HCT116 (cell line): ENCODE results near the gene CRYGD. TPM values are rescaled to one million over a fixed set of nuclear protein-coding genes. Genes with fewer than 3 reads are reported as not detected.

Source experiments
- ATAC-seq: fragments of 200-7000 bp; cut with Tn5 transposase; 2 replicates; pipeline ENCODE4 v1.9.1; 2020; ENCODE audit warnings: mild to moderate bottlenecking, moderate library complexity
- BruUV-seq: library from RNA; stranded (reverse); fragments of 400-500 nt; replicated peaks from 2 replicates; lab custom pipeline; 2021; lab: Mats Ljungman, UMichigan
- CTCF ChIA-PET: fragments of 300-600 bp; sonication (Branson Sonifier 250); formaldehyde crosslinking; loops from one replicate; lab custom pipeline; 2021; ENCODE audit warnings: antibody characterized with exemption; lab: Charles Lee
- POLR2A ChIA-PET: fragments of 300-600, 350-600 bp; sonication (Branson Sonifier 250); formaldehyde crosslinking; loops from one replicate; lab custom pipeline; 2021; ENCODE audit warnings: antibody characterized with exemption; lab: Charles Lee
- RAD21 ChIA-PET, 2 experiments: fragments of 300-600 bp; sonication (Branson Sonifier 250); formaldehyde crosslinking; loops; one replicate each; lab custom pipeline; 2023; ENCODE audit warnings: low total read pairs in 2 of 2; ENCODE audit not compliant: uncharacterized antibody in 2 of 2, unreplicated experiment in 2 of 2, low non-redundant PET in 1 of 2; lab: Charles Lee
- DNase-seq: peaks from one replicate; pipeline ENCODE4 v3.0.0-alpha.2; 2010; ENCODE audit warnings: low read depth, low spot score
- H2AFZ ChIP-seq: fragments of 200-600 bp; shearing (Covaris generic), sonication (generic); 2 replicates; pipeline ENCODE4 v1.6.1; 2017; ENCODE audit warnings: low read depth, mixed run types, mixed read lengths, antibody characterized with exemption, low read length; ENCODE audit not compliant: poor library complexity, severe bottlenecking
- H3K27ac ChIP-seq: 2 replicates; pipeline ENCODE4 v1.5.1; 2012; ENCODE audit warnings: low read depth, low read length
- H3K27me3 ChIP-seq: fragments of 200-600 bp; sonication (generic); 2 replicates; pipeline ENCODE4 v1.6.1; 2016; ENCODE audit warnings: mixed run types, low read length, mixed read lengths; ENCODE audit not compliant: insufficient read depth
- H3K36me3 ChIP-seq, 2 experiments: fragments of 200-500 bp in 1 of 2; fragments of 200-600 bp in 1 of 2; sonication (Bioruptor generic) in 1 of 2; sonication (generic) in 1 of 2; 2 replicates each; pipeline versions ENCODE4 v1.5.1 to v1.6.1; 2014 to 2016; ENCODE audit warnings: low read length in 2 of 2, inconsistent platforms in 1 of 2, mixed read lengths in 1 of 2, mixed run types in 1 of 2; ENCODE audit not compliant: insufficient read depth in 2 of 2, control insufficient read depth in 1 of 2
- H3K4me1 ChIP-seq, 2 experiments: fragments of 200-600 bp in 1 of 2; sonication (generic) in 1 of 2; 2 replicates each; pipeline versions ENCODE4 v1.5.1 to v1.6.1; 2012 to 2017; ENCODE audit warnings: low read length in 2 of 2, inconsistent platforms in 1 of 2, mild to moderate bottlenecking in 1 of 2, mixed read lengths in 1 of 2, mixed run types in 1 of 2, moderate library complexity in 1 of 2; ENCODE audit not compliant: insufficient read depth in 2 of 2, control insufficient read depth in 1 of 2
- H3K4me2 ChIP-seq: fragments of 200-600 bp; sonication (generic); 2 replicates; pipeline ENCODE4 v1.6.1; 2017; ENCODE audit warnings: mixed run types, low read length, mixed read lengths
- H3K4me3 ChIP-seq, 2 experiments: fragments of 200-600 bp in 1 of 2; sonication (generic) in 1 of 2; replicated peaks in 1 of 2; 2 replicates each; pipeline ENCODE4 v1.5.1; 2011 to 2016; ENCODE audit warnings: low read length in 2 of 2, control low read depth in 1 of 2, low read depth in 1 of 2, mild to moderate bottlenecking in 1 of 2, mixed read lengths in 1 of 2, mixed run types in 1 of 2
- H3K79me2 ChIP-seq: fragments of 200-600 bp; sonication (generic); 2 replicates; pipeline ENCODE4 v1.6.1; 2017; ENCODE audit warnings: mild to moderate bottlenecking, mixed run types, low read length, moderate library complexity, mixed read lengths; ENCODE audit not compliant: insufficient read depth
- H3K9ac ChIP-seq: fragments of 200-600 bp; sonication (generic); 2 replicates; pipeline ENCODE4 v1.6.1; 2016; ENCODE audit warnings: low read length, mixed read lengths
- H3K9me2 ChIP-seq: fragments of 200-600 bp; sonication (generic), shearing (Covaris generic); 2 replicates; pipeline ENCODE4 v1.6.1; 2017; ENCODE audit warnings: mixed run types, mild to moderate bottlenecking, moderate library complexity; ENCODE audit not compliant: insufficient read depth
- H3K9me3 ChIP-seq, 2 experiments: fragments of 200-500 bp in 1 of 2; fragments of 200-600 bp in 1 of 2; sonication (Bioruptor generic) in 1 of 2; sonication (generic) in 1 of 2; 2 replicates each; pipeline ENCODE4 v1.6.1; 2014 to 2017; ENCODE audit warnings: low read length in 2 of 2, mixed read lengths in 2 of 2, inconsistent platforms in 1 of 2, low read depth in 1 of 2, mild to moderate bottlenecking in 1 of 2, mixed run types in 1 of 2, moderate library complexity in 1 of 2; ENCODE audit not compliant: control insufficient read depth in 1 of 2, insufficient read depth in 1 of 2
- H4K20me1 ChIP-seq: fragments of 200-600 bp; sonication (generic), shearing (Covaris generic); 2 replicates; pipeline ENCODE4 v1.6.1; 2017; ENCODE audit warnings: mixed run types, mild to moderate bottlenecking, moderate library complexity; ENCODE audit not compliant: insufficient read depth
- CEBPB ChIP-seq: IDR thresholded peaks from 2 replicates; pipeline ENCODE4 v1.6.1; 2012; ENCODE audit warnings: low read depth
- ELF1 ChIP-seq: IDR thresholded peaks from 2 replicates; pipeline ENCODE4 v1.6.1; 2012; ENCODE audit warnings: low read depth, borderline replicate concordance
- EZH2 ChIP-seq: fragments of 200-600 bp; sonication (generic); IDR thresholded peaks from 2 replicates; pipeline ENCODE4 v1.6.1; 2017; ENCODE audit warnings: antibody characterized with exemption, mixed run types
- POLR2A ChIP-seq: IDR thresholded peaks from 2 replicates; pipeline ENCODE4 v1.7.0; 2011; ENCODE audit warnings: borderline replicate concordance; ENCODE audit not compliant: insufficient read depth, insufficient read length; ENCODE audit errors: extremely low read depth
- POLR2AphosphoS5 ChIP-seq: IDR thresholded peaks from 2 replicates; pipeline ENCODE4 v1.6.1; 2011; ENCODE audit warnings: mild to moderate bottlenecking, low read depth, low read length, moderate library complexity
- RAD21 ChIP-seq: IDR thresholded peaks from 2 replicates; pipeline ENCODE4 v1.6.1; 2012; ENCODE audit warnings: low read depth, mild to moderate bottlenecking
- SIN3A ChIP-seq: IDR thresholded peaks from 2 replicates; pipeline ENCODE4 v1.6.1; 2012; ENCODE audit warnings: low read depth
- SP1 ChIP-seq: IDR thresholded peaks from 2 replicates; pipeline ENCODE4 v1.6.1; 2012; ENCODE audit warnings: low read depth
- TCF7L2 ChIP-seq: IDR thresholded peaks from 2 replicates; pipeline ENCODE4 v1.7.0; 2011; ENCODE audit warnings: borderline replicate concordance, inconsistent platforms; ENCODE audit not compliant: insufficient read depth, insufficient read length; ENCODE audit errors: extremely low read depth
- YY1 ChIP-seq: IDR thresholded peaks from 2 replicates; pipeline ENCODE4 v1.6.1; 2011; ENCODE audit warnings: low read length, low read depth, moderate library complexity, mild to moderate bottlenecking; ENCODE audit not compliant: insufficient replicate concordance; ENCODE audit errors: extremely low read depth
- ZNF274 ChIP-seq: fragments of 200-500 bp; sonication (Bioruptor generic); IDR thresholded peaks from 2 replicates; pipeline ENCODE4 v1.6.1; 2014; ENCODE audit warnings: mild to moderate bottlenecking, low read depth, low read length, inconsistent platforms
- intact Hi-C: fragments of 100-400 bp; cut with micrococcal nuclease; formaldehyde crosslinking; loops from 2 replicates; pipeline ENCODE4 v1.10.0; 2022
- total RNA-seq: library from RNA; stranded (reverse); gene quantifications from one replicate; pipeline ENCODE4 v1.2.1, GENCODE V29; 2021; ENCODE audit not compliant: unreplicated experiment
- TF ChIP-seq, protein P1 (sequence below): IDR thresholded peaks from 2 replicates; pipeline ENCODE4 v1.6.1; 2012
- TF ChIP-seq, protein P2 (sequence below), 3 experiments: fragments of 200-600 bp in 1 of 3; sonication (generic) in 1 of 3; IDR thresholded peaks in 2 of 3; conservative IDR thresholded peaks in 1 of 3; 2 replicates each; pipeline ENCODE4 v1.5.1; 2012 to 2017; ENCODE audit warnings: low read depth in 2 of 3, low read length in 2 of 3, antibody characterized with exemption in 1 of 3, borderline replicate concordance in 1 of 3, control low read depth in 1 of 3, mild to moderate bottlenecking in 1 of 3, mixed read lengths in 1 of 3, mixed run types in 1 of 3, moderate library complexity in 1 of 3; ENCODE audit not compliant: insufficient read depth in 1 of 3
- TF ChIP-seq, protein P3 (sequence below): IDR thresholded peaks from 2 replicates; pipeline ENCODE4 v1.6.1; 2011; ENCODE audit warnings: mild to moderate bottlenecking, low read length, moderate library complexity; ENCODE audit not compliant: insufficient replicate concordance; ENCODE audit errors: extremely low read depth
- TF ChIP-seq, protein P4 (sequence below): IDR thresholded peaks from 2 replicates; pipeline ENCODE4 v1.6.1; 2012; ENCODE audit warnings: low read depth

Gene CRYGD
- total RNA-seq, 1 experiment from 2014 or later, result not detected

DNA sequence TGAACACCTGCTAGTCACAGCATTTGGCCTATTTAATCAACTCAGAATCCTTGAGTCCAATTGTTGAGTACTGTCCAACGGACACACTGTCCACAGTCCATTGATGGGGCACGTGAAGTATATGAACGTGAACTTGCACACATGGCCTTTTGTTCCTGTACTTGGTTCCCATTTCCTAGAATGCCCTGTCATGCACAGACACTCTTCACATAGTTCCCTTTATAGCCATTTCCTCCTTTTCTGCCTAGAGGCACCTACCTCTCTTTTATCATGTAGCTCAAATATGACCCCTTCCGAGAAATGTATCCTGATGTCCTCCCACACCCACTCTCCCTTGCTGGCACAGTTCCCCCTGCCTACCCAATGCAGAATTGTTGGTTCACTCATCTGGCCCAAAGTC is 47.8 kb upstream of the CRYGD start (continued):
- TF ChIP-seq, protein P1, sequence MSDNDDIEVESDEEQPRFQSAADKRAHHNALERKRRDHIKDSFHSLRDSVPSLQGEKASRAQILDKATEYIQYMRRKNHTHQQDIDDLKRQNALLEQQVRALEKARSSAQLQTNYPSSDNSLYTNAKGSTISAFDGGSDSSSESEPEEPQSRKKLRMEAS, result no peak
- TF ChIP-seq RAD21 (no peak), SIN3A (no peak), SP1 (no peak), POLR2AphosphoS5 (no peak)
- TF ChIP-seq, protein P2, sequence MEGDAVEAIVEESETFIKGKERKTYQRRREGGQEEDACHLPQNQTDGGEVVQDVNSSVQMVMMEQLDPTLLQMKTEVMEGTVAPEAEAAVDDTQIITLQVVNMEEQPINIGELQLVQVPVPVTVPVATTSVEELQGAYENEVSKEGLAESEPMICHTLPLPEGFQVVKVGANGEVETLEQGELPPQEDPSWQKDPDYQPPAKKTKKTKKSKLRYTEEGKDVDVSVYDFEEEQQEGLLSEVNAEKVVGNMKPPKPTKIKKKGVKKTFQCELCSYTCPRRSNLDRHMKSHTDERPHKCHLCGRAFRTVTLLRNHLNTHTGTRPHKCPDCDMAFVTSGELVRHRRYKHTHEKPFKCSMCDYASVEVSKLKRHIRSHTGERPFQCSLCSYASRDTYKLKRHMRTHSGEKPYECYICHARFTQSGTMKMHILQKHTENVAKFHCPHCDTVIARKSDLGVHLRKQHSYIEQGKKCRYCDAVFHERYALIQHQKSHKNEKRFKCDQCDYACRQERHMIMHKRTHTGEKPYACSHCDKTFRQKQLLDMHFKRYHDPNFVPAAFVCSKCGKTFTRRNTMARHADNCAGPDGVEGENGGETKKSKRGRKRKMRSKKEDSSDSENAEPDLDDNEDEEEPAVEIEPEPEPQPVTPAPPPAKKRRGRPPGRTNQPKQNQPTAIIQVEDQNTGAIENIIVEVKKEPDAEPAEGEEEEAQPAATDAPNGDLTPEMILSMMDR (IDR thresholded peaks at IDR 0.05 in 2 of 3, conservative IDR thresholded peaks at IDR 0.05 in 1 of 3; ENCODE audit: borderline replicate concordance in 1 of 3, insufficient read depth in 1 of 3, low read depth in 2 of 3, low read length in 2 of 3), result no peak

DNA sequence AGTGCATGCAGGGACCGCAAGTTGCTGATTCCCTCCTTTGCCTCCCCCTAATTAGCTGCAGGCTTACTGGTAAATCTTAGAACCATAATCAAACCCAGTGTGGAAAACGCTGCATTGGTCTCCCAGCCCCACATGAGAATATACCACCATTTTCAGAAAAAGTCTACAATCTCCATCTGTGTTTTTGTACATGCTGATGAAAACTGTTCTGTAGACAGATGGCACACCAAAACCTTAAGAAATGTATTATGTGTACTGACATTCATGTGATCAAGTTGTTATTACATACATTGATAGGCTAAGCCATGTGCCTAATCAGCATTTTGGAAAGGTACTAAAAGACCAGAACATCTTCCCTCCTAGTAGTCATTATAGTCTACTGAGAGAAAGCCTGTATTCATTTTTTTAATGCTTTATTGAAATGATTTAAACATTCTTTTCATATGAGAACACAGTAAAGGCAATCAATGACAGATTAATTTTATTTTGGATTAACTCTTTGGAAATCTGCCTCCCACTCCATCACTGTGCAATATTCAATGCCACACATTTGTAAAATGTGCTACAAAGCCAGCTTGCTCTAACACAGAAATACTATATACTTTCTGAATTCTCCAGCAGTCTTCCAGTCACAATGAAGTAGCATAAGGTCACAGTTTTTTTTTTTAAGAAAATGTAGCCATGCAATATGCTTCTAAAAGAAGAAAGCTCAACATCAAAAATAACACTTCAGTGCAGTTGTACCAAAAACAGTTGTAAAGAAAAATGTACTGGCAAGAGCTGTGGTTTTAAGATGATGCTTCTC is 40.8 kb upstream of the CRYGD start:
- peak overlapping the region; percentile 100 for H2AFZ ChIP-seq
- no peaks in the 10 kb centered on the region for H3K36me3 ChIP-seq
- no peak overlapping the region for H3K9ac ChIP-seq
- no peak for ATAC-seq
- H3K27me3 ChIP-seq, result no peaks in the 10 kb centered on the region
- H3K4me1 ChIP-seq, result peaks cover 4 to 10% of the 10 kb centered on the region in 2 experiments; a peak in 2 of 4 replicates
- H3K9me2 ChIP-seq, result no peaks in the 10 kb centered on the region
- intact Hi-C loops, result loop anchor here (5.0 kb wide), 1 partner anchor 63 kb away; no protein-coding TSS in a partner anchor
- no peak overlapping the region for H3K4me3 ChIP-seq
- CTCF ChIA-PET, result interaction anchor here (3.6 kb wide), 1 partner anchor 10 kb away, joined by 13 read pairs; no protein-coding TSS in a partner anchor
- no peak overlapping the region for H3K4me2 ChIP-seq
- no peaks in the 10 kb centered on the region for H3K9me3 ChIP-seq
- RAD21 ChIA-PET, result no interaction called here
- no peaks in the 10 kb centered on the region for H4K20me1 ChIP-seq
- no peak for DNase-seq
- POLR2A ChIA-PET, result no interaction called here
- no TSS peak for BruUV-seq
- no peaks in the 10 kb centered on the region for H3K79me2 ChIP-seq
- no peak overlapping the region for H3K27ac ChIP-seq
- TF ChIP-seq ELF1 (no peak), RAD21 (no peak), SIN3A (no peak), ZNF274 (no peak), YY1 (no peak), EZH2 (no peak), TCF7L2 (no peak), CEBPB (no peak), SP1 (no peak), POLR2A (no peak)
- TF ChIP-seq, protein P3, sequence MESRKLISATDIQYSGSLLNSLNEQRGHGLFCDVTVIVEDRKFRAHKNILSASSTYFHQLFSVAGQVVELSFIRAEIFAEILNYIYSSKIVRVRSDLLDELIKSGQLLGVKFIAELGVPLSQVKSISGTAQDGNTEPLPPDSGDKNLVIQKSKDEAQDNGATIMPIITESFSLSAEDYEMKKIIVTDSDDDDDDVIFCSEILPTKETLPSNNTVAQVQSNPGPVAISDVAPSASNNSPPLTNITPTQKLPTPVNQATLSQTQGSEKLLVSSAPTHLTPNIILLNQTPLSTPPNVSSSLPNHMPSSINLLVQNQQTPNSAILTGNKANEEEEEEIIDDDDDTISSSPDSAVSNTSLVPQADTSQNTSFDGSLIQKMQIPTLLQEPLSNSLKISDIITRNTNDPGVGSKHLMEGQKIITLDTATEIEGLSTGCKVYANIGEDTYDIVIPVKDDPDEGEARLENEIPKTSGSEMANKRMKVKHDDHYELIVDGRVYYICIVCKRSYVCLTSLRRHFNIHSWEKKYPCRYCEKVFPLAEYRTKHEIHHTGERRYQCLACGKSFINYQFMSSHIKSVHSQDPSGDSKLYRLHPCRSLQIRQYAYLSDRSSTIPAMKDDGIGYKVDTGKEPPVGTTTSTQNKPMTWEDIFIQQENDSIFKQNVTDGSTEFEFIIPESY, result no peak
- TF ChIP-seq, protein P4, sequence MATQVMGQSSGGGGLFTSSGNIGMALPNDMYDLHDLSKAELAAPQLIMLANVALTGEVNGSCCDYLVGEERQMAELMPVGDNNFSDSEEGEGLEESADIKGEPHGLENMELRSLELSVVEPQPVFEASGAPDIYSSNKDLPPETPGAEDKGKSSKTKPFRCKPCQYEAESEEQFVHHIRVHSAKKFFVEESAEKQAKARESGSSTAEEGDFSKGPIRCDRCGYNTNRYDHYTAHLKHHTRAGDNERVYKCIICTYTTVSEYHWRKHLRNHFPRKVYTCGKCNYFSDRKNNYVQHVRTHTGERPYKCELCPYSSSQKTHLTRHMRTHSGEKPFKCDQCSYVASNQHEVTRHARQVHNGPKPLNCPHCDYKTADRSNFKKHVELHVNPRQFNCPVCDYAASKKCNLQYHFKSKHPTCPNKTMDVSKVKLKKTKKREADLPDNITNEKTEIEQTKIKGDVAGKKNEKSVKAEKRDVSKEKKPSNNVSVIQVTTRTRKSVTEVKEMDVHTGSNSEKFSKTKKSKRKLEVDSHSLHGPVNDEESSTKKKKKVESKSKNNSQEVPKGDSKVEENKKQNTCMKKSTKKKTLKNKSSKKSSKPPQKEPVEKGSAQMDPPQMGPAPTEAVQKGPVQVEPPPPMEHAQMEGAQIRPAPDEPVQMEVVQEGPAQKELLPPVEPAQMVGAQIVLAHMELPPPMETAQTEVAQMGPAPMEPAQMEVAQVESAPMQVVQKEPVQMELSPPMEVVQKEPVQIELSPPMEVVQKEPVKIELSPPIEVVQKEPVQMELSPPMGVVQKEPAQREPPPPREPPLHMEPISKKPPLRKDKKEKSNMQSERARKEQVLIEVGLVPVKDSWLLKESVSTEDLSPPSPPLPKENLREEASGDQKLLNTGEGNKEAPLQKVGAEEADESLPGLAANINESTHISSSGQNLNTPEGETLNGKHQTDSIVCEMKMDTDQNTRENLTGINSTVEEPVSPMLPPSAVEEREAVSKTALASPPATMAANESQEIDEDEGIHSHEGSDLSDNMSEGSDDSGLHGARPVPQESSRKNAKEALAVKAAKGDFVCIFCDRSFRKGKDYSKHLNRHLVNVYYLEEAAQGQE, result no peak
